NCI-H446 (cell line): ENCODE data around the gene OR6P1.

ENCODE experiments used
- DNase-seq, 2 experiments: peaks; one replicate each; lab custom pipeline; 2025; lab: John Stamatoyannopoulos, UW

Gene OR6P1, protein sequence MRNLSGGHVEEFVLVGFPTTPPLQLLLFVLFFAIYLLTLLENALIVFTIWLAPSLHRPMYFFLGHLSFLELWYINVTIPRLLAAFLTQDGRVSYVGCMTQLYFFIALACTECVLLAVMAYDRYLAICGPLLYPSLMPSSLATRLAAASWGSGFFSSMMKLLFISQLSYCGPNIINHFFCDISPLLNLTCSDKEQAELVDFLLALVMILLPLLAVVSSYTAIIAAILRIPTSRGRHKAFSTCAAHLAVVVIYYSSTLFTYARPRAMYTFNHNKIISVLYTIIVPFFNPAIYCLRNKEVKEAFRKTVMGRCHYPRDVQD

DNA sequence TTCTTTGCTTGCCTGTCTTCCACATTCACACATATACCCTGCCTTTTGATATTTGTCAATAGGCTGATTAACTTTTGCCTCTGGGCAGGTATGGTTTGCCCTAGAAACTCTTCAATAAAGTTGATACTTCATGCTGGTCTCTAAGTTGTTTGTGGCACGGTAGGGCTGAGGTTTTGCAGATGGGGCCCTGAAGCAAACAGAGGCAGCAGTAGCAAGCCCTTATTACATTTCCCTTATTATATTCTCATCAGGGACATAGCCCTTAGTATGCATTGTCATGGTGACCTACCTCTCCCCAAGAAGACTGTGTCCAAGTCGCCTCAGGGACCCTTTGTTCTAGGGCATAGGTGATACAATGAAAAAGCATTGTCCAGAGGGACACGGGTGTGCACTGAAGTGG lies at the start of gene OR6P1:
OR6P1 (minus strand) TSS at position 101 of the 400 bp plus-strand sequence. CDS start 6,976 bp downstream, outside the sequence.
- DNase-seq = no peak

DNA sequence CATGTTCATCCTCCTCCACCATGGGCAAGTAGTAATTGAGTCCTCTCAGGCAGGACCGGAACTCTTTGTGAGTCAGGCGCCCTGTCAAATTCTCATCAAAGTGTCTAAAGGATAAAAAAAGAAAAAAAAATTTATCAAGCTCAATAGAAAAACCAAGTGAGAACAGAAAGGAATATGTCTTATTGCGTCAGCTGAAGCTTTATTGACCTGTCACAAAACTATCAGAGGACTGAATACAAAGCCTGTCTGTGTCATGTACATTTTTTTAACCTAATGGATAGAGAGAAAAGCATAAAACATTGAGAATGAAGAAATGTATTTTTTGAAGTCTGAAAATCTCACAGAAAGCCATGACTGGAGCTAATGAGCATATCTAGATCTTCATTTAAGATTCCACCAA lies 43.4 kb upstream of the OR6P1 start:
- DNase-seq = no peak

DNA sequence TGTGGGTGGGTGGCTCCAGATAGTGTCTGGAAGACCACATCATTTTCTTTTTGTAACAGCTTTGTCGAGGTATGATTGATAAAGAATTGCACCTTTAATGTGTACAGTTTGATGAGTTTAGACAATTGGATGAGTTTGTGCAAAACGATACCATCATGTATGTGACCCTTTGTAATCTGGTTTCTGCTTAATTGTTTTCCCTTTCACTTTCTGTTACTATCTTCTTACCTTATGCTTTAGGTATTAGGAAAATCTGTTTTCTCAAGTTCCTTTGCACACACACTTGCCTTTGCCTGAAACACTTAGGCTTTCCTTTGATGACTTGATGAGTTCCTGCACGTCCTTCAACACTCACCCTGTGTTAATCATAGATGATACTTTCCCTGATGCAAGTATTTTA lies 41.5 kb upstream of the OR6P1 start:
- DNase-seq = no peak

GRCh38 chr1:158607296-158607695 lies 36.9 kb upstream of the OR6P1 start:
- DNase-seq = no peak

DNA sequence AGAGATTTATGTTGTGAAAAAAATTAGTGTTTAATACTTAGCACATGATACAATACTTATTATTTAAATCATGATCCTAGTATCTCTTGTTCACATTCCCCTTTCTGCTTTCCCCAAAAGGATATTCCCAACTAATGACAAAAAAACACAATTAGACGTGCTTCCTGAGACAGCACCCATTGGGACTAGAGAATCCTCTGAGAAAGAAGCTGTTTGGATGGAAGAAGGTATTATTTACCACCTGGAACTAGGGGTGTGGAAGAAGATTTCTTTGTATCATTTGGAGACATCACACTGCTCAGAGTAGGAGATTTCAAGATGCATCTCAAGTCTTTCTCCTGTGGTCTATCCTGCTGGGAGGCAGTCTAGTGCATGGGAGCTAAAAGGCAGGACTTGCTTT lies 34.6 kb upstream of the OR6P1 start, which contains the start of gene OR10Z1:
OR10Z1 (plus strand) TSS at position 301 of the 400 bp plus-strand sequence. CDS start 1,171 bp downstream, outside the sequence.
- DNase-seq = no peak

DNA sequence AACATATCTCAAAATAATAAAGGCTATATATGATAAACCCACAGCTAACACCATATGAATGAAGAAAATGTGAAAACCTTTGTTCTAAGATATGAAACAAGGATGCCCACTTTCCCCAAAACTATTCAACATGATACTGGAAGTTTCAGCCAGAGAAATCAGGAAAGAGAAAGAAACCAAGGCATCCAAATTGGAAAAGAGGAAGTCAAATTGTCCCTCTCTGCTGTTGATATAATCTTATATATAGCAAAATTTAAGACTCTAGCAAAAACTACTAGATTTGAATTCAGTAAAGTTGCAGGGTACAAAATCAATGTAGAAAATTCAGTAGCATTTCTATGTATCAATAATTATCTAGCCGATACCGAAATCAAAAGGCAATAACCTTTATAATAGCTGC lies 30.4 kb upstream of the OR6P1 start:
- DNase-seq = no peak

DNA sequence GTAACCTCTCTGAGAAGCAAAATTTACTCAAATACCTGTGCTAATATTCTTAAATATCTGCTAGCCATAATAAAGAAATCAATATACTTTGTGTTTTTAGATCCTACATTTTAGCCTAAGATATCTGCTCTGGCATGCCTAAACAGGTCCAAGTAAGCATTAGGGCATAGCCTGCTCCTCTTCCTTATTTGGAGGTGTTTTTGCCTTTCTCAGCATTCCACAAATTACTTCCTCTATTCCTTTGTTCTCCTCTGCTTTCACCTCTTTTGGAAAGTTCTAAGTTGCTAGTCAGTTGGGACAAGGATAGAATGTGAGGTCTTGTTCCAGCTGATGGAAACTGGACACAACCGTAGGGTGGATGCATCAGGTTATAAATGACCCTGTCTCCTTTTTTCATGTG lies 16.6 kb upstream of the OR6P1 start:
- no peak for DNase-seq

DNA sequence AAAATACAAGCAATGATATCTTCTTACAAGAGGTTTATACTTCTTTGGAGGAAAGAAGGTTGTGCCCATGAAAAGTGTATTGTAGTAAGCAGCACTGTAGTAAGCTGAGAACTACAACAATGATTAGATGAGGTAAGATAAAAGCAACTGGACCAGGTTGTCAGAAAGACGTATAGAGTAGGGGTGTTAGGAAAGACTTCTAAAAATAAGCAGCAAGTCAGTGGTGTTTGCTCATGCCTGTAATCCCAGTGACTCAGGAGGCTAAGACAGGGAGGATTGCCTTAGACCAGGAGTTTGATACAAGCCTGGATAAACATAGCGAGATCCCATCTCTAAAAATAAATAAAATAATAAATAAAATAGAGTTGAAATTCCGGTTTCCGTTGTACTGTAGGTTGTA lies 13.6 kb upstream of the OR6P1 start:
- no peak for DNase-seq

GRCh38 chr1:158579733-158580132 lies 9.4 kb upstream of the OR6P1 start, which contains the start of gene OR10X1:
TSS of gene OR10X1 (minus strand) at chr1:158579899. CDS start at chr1:158579899, 0 bp downstream.
- no peak for DNase-seq

DNA sequence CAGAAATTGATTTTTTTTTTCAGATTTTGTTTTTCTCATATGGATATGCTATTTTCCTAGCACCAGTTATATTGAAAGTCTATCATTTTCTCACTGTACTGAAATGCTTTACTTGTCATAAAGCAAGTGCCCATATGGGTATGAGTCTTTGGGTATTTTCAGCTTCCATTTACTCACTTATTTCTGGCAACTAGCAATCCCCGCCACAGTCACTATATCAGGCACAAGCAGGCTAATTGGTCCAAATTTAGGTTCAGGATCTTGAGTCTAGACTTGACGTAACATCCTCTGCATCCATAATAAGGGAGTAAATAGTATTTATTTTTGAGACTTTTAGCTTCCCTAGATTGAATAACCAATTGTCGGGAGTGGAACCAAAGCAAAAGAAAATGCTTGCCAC lies 7.2 kb upstream of the OR6P1 start:
- DNase-seq = no peak

DNA sequence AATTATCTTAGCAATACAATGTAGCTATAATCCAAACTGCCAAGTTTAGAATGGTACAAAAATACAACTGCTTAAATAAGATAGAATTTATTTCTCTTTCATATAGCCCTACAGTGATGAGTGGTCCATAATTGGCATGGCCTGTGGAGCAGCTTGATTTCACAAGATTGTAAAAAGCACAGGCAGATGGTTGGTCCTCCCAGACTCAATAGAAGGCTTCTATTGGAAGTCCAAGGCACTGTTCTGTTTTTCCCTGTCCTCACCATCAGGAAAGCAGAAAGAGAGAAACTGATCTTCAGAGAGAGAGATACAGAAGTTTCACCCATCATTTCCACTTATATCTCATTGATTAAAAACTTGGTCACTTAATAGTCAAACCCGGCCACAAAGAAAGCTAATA lies 1.8 kb upstream of the OR6P1 start:
- no peak for DNase-seq

GRCh38 chr1:158564608-158565007 lies 5.8 kb downstream of the OR6P1 start:
- no peak for DNase-seq

- no peak for DNase-seq
These were observed 6.5 kb downstream of the OR6P1 start for GRCh38 chr1:158563853-158564252.

DNA sequence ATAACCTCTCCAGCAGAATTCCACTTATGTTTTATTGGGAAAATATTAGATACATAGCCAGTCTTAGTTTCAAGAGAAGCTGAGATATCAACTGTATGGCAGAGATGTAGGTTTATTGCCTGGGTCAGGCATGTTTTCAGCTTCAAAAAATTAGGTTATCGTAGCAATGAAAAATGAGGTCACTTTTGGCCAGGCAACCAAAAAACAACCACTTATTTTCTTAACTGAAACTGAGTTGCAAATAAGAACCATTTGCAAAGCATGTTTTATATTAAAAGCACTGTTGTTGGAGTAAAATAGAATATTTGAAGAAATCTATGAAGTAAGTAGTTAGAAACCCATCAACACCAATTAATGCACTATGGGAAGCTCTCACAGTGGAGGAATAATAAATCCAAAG lies 10.7 kb downstream of the OR6P1 start:
- no peak for DNase-seq

- no peak for DNase-seq
These were observed 16.0 kb downstream of the OR6P1 start, which contains the start of gene OR6Y1 for GRCh38 chr1:158554352-158554751. TSS of gene OR6Y1 (minus strand) at chr1:158554405. CDS start at chr1:158548105, 6,300 bp downstream.

GRCh38 chr1:158552296-158552695 lies 18.1 kb downstream of the OR6P1 start:
- DNase-seq = no peak

DNA sequence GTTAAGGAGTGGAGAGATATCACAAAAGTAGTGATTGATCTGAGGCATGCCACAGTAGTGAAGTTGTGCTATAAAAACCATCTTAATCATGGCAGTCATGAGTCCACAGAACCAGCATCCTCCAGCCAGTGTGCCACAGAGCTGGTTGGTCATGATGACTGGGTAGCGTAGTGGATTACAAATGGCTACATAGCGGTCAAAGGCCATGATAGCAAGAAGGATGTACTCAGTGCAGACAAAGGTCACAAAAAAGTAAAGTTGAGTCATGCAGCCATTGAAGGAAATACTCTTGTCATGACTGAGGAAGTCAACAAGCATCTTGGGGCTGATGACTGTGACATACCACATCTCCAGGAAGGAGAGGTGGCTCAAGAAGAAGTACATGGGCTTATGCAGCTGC lies 22.8 kb downstream of the OR6P1 start:
- DNase-seq = no peak

DNA sequence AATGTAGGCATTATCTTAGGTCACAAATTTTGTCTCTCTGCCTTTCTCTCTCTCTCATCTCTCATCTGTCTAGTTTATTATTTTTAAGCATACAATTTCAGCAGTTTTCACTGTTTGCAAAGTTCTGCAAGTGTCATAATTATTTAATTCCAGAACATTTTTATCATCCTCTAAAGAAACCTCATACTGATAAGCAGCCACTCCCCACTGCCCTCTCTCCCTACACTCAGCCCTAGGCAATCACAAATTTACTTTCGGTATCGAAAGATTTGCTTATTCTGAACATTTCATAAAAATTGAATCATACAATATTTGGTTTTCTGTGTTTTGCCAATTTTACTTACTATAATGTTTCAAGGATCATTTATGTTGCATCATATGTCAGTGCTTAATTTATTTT lies 32.8 kb downstream of the OR6P1 start:
- no peak for DNase-seq

DNA sequence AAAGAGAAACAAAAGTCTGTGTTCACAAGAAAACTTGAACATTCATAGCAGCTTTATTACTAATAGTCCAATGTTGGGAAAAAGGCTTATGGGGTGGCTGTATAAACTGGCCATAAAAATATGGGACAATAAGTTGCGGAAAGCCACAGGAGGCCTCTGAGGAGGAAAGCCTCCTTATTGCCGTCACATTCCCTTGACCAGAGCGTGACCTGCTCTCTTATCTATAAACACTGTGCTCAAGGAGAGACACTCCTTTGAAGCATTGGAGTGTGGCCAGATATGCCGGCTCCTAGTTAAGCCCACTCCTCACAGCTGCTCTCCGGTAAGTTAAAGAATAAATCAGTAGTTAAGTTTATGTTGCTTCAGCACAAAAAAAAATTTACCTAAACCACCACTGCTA lies 35.9 kb downstream of the OR6P1 start:
- DNase-seq = no peak

- DNase-seq = no peak
These were observed 43.1 kb downstream of the OR6P1 start for GRCh38 chr1:158527190-158527815.

DNA sequence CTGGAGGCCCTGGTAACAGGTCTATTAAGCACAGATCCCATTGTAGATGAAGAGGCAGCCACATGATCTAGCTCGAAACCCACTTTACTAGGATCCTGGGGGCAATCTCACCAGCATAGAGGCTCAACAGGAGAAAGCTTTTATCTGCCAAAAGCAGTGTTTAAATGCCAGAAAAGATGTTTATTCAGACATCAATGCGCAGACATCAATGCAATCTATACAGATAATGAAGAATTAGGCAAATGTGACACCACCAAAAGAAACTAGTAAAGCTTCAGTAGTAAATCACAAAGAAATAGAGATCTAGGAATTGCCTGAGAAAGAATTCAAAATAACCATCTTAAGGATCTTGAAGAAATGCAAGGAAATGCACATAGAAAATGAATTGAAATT lies 48.7 kb downstream of the OR6P1 start:
- no peak for DNase-seq

- DNase-seq = no peak
These were observed 49.3 kb downstream of the OR6P1 start for GRCh38 chr1:158520955-158521665.

GRCh38 chr1:158520021-158520420 lies 50.4 kb downstream of the OR6P1 start:
- DNase-seq = no peak
